Measurements from ENCODE around the gene KCNQ2.

The KCNQ2 gene

DNA sequence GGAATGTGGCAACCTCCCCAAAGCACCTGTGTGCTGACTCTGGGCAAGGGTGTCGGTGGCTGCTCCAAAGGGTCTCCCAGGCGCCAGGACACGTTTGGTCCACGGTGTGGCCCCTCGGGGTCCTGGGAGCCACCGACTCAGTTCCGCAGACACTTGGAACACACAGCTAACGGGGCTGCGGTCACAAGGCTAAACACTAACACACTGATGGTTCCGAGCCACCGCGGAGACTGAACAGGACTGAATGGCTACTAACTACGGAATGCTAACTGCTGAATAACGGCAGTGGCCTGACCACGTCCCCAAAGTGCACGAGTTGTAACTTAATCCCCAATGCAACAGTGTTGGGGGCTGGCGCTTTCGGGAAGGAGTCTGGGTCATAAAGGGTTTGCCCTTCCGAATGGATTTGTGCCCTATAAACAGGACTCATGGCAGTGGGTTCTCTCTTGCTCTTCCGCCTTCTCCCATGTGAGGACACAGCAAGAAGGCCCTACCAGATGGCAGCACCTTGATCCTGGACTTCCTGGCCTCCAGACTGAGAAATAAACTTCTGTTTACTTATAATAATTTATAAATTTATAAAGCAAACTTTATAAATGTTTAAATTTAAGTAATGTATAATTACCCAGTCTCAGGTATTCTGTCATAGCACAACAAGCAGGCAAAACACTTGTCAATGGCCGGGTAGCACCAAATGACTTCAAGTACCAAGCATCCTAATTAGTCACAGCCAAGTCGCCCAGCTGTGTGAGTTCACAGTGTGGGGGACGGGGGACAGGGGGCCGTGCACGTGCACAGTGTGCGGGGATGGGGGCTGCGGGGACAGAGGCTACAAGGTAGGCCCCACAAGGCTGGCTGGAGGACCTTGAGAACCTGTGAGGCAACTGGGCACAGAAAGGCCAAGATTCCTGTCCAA is 28.7 kb upstream of the KCNQ2 start:
- no peak for DNase-seq

DNA sequence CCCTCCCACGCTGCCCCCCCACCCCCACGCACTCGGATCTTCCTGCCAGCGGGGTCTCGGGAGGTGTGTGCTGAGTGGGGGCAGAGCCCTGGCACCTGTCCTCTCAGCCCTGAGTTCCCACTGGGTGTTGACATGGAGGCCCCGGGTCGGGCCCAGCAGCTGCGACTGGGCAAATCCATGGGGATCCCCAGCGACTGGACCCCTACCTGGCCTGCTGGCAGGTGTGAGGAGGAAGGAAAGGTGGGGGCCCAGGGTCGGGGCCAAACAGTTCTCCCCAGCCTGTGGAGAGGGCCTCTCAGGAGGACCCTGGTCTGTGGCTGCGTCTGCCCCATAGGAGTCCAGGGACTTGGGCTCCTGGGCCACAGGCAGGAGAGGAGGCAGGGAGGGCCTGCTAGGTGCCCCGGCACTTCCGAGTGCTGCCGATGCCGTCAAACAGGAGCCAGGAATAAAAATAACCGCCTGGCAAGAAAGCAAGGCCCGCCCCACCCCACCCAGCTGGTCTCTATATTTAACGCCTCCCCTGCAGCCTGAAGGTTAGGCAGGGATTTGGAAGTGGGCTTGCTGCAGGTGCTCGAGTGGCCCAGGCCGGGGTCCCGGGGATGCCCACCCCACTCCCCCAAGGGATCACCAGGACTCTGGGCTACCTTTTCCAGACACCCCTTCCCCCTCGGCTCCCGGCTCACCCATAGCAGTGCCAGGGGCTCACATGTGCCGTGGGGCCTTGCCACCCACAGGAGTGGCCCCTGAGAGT is 27.9 kb upstream of the KCNQ2 start:
- DNase-seq, result no peak

- DNase-seq, result no peak
Measured at GRCh38 chr20:63499338-63499969, 27.0 kb upstream of the KCNQ2 start.

DNA sequence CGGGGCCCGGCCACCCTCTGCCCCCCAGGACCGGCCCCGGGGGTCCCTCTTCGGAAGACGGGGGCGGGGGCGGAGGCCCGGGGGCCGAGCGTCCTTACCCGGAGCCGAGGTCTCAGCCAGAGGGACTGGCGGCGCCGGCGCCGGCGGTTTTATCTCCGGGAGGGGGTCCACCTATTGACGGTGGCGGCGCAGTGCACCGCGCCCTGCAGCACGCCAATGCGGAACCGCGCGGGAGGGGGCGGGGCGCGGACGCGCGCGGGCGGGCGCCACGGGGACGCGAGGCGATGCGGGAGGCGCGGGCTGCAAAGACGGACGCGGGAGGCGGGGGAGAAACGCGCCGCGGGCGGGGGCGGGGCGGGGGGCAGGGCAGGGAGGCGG is 26.5 kb upstream of the KCNQ2 start, which contains the start of gene EEF1A2:
TSS of gene EEF1A2 (minus strand) at position 124 of the 378 bp plus-strand sequence. CDS start 1,320 bp downstream, outside the sequence.
- DNase-seq, result no peak

DNA sequence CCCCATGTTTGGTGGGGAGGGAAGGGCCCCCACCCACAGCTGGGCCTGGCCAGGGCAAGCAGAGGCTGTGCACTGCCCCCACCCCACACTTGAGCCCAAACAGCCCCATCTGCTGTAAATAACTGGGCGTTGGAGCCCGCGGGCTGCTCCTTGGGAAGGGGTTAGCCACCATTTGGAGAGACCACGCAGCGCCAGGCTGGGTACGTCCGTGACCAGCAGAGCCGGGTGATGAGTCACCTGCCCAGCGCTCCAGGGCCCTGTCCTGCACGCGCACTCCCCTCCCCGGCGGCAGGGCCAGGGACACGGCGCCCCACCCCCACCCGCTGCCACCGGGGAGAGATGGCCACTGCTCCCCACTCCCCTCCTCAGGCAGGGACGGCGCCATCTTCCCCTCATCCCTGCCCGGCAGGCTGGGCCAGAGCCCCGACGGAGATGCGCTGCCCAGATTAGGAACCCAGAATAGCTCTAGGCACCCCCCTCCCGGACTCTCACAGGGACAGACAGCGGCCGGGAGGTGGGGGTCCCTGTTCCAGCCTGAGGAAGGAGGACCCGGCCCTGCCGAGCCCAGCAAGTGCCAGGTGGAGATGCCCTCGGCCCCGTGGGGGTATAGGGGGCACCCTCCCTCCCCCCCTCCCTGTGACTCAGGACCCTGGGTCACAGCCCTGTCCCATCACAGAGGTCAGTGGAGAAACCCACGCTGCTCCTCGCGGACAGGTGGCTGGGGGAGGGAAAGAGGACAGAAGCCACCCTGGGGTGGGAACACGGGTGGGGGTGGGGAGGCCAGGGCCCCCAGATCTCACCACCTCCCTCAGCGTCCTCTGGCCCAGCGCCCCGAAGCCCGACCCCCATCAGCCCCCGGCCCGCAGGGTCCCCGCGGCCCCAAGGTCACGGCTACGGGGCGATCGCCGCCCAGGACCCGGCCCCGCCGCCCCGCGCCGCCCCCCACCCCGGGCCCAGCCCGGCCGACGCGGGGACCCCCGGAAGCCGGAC is 25.8 kb upstream of the KCNQ2 start:
- no peak for DNase-seq

GRCh38 chr20:63497138-63497945 is 24.9 kb upstream of the KCNQ2 start:
- DNase-seq, result no peak

DNA sequence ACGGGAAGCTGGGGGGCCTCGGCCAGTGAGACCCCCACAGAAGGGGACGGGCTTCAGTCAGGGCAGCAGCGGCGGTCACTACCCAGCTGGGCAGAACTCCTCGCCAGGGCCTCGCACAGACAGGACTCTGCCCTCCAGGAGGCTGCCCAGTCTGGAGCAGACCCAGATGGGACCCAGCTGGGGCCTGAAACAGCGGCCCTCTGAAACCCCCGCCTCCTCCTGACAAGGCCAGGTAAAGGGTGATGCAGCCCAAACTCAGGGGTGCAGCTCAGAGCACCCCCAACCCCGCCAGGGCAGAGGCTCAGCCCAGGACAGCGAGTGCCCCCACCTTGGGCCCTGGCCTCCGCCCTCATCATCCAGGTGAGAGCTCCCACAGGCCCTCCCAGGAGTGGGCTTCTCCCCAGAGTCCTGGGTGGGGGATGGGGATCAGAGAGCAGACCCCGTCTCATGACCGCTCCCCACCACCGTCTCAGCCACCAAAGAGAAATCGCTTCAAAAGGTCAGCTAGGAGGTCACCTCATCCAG is 24.2 kb upstream of the KCNQ2 start:
- no peak for DNase-seq

DNA sequence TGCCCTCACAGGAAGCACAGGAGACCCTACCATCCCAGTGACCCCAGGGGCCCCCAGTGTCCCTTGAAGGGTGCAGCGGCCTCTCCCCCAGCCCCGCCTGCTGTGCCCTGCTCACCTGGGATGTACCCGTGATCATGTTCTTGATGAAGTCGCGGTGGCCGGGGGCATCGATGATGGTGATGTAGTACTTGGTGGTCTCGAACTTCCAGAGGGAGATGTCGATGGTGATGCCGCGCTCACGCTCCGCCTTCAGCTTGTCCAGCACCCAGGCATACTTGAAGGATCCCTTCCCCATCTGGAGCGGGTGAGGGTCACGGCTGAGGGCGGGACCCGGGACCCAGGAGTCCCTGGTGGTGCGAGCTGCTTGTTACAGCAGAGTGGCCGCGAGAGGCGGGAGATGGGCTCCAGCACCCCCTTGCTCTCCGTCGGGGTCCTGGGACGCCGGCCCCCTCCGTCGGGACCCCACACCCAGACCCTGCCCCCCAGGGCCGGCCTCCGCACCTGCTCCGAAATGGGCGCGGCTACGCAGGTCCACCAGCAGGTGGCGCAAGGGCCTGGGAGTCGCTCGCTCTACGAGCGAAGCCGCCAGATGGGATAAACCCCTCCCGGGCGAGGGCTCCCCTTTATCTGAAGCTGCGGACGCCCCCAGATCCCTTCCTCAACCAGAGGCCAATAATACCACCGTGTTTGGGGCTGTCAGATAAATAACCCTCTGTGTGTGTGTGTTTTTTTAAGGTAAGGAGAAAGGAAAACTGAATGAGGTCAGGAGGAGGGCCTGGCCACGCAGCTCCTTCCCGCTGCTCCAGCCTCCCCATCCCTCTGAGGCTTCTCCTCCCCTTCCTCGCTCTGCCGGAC is 23.5 kb upstream of the KCNQ2 start:
- DNase-seq, result no peak

- no peak for DNase-seq
Measured at GRCh38 chr20:63495167-63495720, 22.8 kb upstream of the KCNQ2 start.

DNA sequence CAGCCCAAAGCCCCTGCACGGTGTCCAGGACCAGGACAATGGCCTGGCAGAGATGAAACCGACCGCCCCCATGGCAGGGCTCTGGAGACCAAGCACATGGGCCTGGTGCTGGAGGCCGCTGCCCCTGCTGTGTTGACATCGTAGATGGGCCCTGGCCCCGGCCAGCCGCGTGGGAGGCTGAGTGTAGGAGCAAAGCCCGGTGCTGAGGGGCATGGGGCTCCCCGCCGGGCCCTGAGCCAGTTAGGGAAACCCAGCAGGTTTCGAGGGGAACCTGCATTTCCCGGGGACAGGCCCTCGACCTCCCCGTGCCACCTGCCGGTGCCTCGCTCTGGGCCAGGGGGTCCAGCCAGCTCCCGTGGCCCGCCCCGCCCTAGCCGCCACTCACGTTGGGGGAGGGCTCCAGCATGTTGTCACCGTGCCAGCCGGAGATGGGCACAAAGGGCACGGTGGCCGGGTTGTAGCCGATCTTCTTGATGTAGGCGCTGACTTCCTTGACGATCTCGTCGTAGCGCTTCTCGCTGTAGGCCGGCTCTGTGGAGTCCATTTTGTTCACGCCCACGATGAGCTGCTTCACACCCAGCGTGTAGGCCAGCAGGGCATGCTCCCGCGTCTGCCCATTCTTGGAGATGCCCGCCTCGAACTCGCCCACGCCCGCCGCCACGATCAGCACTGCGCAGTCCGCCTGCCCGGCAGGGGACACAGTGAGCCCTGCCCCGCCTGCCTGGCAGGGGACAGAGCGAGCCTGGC is 22.1 kb upstream of the KCNQ2 start:
- no peak for DNase-seq

DNA sequence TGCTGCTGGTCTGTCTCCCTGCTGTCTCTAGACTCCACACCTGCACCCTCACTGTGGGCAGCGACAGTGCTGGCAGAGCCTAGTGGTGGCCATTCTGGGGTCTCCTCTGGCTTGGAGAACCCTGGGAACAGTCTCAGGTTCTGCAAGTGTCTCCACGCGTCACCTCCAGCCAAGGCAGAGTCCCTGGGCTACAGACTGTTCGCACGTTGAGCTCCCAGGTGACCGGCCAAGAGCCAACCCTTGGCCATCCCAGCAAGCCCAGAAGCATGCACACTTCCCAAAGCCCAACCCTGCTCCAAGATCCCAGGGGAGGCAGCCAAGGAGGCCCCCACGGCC is 21.6 kb upstream of the KCNQ2 start:
- DNase-seq, result no peak

DNA sequence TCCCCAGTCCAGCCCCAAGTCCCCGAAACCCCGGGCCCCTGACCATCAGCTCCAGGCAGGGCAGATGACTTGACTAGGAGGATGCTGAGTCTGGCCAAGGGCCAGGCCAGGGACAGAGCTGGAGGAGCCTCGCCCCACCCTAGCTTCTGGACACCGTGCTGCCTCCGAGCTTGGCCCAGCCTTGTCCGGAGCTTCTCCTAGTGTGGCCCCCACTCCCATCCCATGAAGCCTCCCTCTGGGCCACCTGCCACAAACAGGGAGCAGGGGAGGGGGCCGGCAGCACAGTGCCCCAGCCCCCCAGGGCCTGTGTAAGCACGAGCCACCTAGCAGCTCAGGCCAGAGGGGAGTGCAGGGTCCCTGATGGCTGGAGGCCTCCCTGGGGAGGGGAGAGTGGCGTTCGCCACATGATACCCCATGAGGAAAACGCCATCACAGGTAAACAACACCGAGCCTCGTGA is 21.1 kb upstream of the KCNQ2 start:
- DNase-seq, result no peak

GRCh38 chr20:63492982-63493381 is 20.5 kb upstream of the KCNQ2 start:
- DNase-seq, result no peak

GRCh38 chr20:63492518-63492917 is 20.1 kb upstream of the KCNQ2 start:
- no peak for DNase-seq

DNA sequence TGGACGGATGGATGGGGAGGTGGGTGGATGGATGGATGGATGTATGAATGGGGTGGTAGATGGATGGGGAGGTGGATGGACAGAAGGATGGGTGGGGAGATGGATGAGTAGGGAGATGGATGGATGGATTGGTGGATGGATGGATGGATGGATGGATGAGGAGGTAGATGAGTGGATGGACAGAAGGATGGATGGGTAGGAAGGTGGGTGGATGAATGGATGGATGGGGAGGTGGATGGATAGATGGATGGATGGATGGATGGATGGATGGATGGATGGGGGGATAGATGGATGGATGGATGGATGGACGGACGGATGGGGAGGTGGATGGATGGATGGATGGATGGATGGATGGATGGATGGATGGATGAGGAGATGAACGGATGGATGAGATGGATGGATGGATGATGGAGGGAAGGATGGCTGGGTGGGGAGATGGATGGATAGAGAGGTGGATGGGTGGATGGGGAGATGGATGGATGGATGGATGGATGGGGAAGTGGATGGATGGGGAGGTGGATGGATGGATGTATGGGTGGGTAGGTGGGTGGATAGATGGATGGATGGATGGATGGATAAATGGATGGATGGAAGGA is 19.3 kb upstream of the KCNQ2 start:
- no peak for DNase-seq

DNA sequence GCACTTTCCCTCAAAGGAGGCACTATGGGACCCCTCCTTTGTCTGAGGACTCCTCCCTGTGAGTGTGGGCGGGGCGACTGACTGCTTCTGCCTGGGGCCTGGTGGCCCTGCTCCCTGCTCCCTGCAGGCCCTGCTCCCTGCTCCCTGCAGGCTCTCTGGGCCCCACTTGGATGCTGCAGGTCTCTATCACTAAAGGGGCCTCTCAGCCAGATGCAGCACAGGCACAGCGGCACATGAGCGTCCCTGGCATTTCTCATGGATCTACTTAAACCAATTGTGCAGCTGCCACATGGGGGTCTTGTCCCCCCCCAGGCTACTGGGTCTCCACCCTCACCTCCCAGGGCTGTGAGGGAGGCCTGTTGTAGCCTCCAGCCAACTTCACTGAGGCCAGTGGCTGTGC is 18.6 kb upstream of the KCNQ2 start:
- DNase-seq, result no peak

GRCh38 chr20:63490416-63490815 is 18.0 kb upstream of the KCNQ2 start:
- DNase-seq, result no peak
